Esophagus squamous epithelium (tissue), 4 donors: ENCODE results near the gene TMEM212.

ENCODE experiments used
- POLR2A ChIP-seq, 4 donors: fragments of 450-650 bp; IDR thresholded peaks; one replicate each; pipeline ENCODE4 v1.6.1; 2017; ENCODE audit warnings: antibody characterized with exemption in 4 of 4, mild to moderate bottlenecking in 4 of 4, moderate library complexity in 3 of 4
- TF ChIP-seq, protein P1 (sequence below), 6 experiments: fragments of 450-650 bp in 4 of 6; fragments of 200-600 bp in 2 of 6; sonication (generic) in 2 of 6; IDR thresholded peaks; one replicate each; pipeline ENCODE4 v1.5.1; 2016 to 2019; ENCODE audit warnings: antibody characterized with exemption in 6 of 6, mild to moderate bottlenecking in 4 of 6, moderate library complexity in 4 of 6

DNA sequence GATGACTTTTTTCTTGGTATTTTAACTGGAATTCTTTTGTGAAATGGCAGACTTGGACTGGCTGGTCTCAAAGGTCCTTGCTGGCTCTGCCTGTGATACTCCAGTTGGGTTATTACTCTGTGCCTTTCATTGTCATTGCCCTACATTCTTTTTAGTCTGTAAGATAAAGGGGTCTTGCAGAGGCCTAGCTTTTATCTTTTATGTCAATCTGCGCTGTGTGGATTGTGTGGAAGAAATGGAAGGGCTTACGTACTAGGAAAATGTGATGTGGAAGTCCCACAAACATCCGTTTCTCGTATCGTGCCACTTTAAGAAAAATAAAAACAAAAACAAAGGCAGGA lies 8.7 kb upstream of the TMEM212 start:
- TF ChIP-seq POLR2A (IDR thresholded peaks at IDR 0.05), result no peak
- TF ChIP-seq, protein P1, sequence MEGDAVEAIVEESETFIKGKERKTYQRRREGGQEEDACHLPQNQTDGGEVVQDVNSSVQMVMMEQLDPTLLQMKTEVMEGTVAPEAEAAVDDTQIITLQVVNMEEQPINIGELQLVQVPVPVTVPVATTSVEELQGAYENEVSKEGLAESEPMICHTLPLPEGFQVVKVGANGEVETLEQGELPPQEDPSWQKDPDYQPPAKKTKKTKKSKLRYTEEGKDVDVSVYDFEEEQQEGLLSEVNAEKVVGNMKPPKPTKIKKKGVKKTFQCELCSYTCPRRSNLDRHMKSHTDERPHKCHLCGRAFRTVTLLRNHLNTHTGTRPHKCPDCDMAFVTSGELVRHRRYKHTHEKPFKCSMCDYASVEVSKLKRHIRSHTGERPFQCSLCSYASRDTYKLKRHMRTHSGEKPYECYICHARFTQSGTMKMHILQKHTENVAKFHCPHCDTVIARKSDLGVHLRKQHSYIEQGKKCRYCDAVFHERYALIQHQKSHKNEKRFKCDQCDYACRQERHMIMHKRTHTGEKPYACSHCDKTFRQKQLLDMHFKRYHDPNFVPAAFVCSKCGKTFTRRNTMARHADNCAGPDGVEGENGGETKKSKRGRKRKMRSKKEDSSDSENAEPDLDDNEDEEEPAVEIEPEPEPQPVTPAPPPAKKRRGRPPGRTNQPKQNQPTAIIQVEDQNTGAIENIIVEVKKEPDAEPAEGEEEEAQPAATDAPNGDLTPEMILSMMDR (IDR thresholded peaks at IDR 0.05), result no peak
